Chondrocyte (in vitro differentiated cells): Measurements from ENCODE around the gene ALOXE3. TPM values are rescaled to one million over a fixed set of nuclear protein-coding genes. Genes with fewer than 3 reads are reported as not detected.

Experiments used
- DNase-seq: peaks from one replicate; pipeline ENCODE4 v3.0.0; 2021; ENCODE audit warnings: mixed read lengths, low spot score
- H3K27ac Mint-ChIP-seq: one replicate; pipeline ENCODE4 v1.8.0; 2021; ENCODE audit warnings: mild to moderate bottlenecking, moderate library complexity, mixed read lengths; ENCODE audit not compliant: unreplicated experiment
- H3K27me3 Mint-ChIP-seq: 2 replicates; pipeline ENCODE4 v1.8.0; 2021; ENCODE audit warnings: low read depth, mixed read lengths
- H3K36me3 Mint-ChIP-seq: 2 replicates; pipeline ENCODE4 v1.8.0; 2021; ENCODE audit warnings: low read depth, mixed read lengths
- H3K4me1 Mint-ChIP-seq: 2 replicates; pipeline ENCODE4 v1.8.0; 2021; ENCODE audit warnings: low read depth, mild to moderate bottlenecking, mixed read lengths
- H3K4me3 Mint-ChIP-seq: one replicate; pipeline ENCODE4 v1.8.0; 2021; ENCODE audit warnings: mild to moderate bottlenecking, moderate library complexity, mixed read lengths; ENCODE audit not compliant: unreplicated experiment
- H3K9me3 Mint-ChIP-seq: 2 replicates; pipeline ENCODE4 v1.8.0; 2021; ENCODE audit warnings: low read depth, mixed read lengths
- total RNA-seq: library from RNA; stranded (reverse); gene quantifications from 3 replicates; pipeline ENCODE4 v1.2.1, GENCODE V29; 2021
- TF ChIP-seq, protein P1 (sequence below): fragments of 200-600 bp; sonication (generic); IDR thresholded peaks from 2 replicates; pipeline ENCODE4 v1.5.0; 2021; ENCODE audit warnings: antibody characterized with exemption, mild to moderate bottlenecking, moderate library complexity

ALOXE3 gene
- total RNA-seq, 1 donor from 2014 or later: 0.12 TPM

GRCh38 chr17:8142158-8142886 is 24.0 kb upstream of the ALOXE3 start:
- TF ChIP-seq, protein P1, sequence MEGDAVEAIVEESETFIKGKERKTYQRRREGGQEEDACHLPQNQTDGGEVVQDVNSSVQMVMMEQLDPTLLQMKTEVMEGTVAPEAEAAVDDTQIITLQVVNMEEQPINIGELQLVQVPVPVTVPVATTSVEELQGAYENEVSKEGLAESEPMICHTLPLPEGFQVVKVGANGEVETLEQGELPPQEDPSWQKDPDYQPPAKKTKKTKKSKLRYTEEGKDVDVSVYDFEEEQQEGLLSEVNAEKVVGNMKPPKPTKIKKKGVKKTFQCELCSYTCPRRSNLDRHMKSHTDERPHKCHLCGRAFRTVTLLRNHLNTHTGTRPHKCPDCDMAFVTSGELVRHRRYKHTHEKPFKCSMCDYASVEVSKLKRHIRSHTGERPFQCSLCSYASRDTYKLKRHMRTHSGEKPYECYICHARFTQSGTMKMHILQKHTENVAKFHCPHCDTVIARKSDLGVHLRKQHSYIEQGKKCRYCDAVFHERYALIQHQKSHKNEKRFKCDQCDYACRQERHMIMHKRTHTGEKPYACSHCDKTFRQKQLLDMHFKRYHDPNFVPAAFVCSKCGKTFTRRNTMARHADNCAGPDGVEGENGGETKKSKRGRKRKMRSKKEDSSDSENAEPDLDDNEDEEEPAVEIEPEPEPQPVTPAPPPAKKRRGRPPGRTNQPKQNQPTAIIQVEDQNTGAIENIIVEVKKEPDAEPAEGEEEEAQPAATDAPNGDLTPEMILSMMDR: no peak
- Mint-ChIP-seq H3K27ac (peak overlapping the region; percentile 17), H3K4me1 (no peaks in the 10 kb centered on the region), H3K36me3 (peaks cover 40% of the 10 kb centered on the region), H3K27me3 (no peaks in the 10 kb centered on the region), H3K9me3 (no peaks in the 10 kb centered on the region), H3K4me3 (no peak overlapping the region)
- no peak for DNase-seq

DNA sequence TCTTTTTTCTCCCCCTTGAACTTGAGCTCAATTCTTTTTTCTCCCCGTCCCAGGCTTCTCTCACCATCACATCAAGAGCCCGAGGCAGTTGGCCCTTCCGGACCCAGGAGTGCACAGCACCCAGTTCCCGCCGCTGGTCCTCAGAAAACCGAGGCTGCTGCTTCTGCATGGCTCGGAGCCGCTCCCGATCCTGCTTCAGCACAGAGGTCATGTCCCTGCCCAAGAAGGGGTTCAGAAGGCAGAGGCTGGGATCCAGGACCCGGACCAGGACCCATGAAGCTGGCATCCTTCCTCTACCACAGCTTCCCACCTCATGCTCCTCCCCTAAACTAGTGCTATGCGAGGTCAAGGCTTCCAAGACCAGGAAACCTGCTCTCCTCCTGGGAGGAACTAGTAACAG is 23.4 kb upstream of the ALOXE3 start:
- H3K36me3 Mint-ChIP-seq: peaks cover 37% of the 10 kb centered on the region
- H3K4me1 Mint-ChIP-seq: no peaks in the 10 kb centered on the region
- DNase-seq: no peak
- H3K27ac Mint-ChIP-seq: no peak overlapping the region
- no peaks in the 10 kb centered on the region for H3K9me3 Mint-ChIP-seq
- H3K4me3 Mint-ChIP-seq: no peak overlapping the region
- H3K27me3 Mint-ChIP-seq: no peaks in the 10 kb centered on the region
- TF ChIP-seq, protein P1: no peak

DNA sequence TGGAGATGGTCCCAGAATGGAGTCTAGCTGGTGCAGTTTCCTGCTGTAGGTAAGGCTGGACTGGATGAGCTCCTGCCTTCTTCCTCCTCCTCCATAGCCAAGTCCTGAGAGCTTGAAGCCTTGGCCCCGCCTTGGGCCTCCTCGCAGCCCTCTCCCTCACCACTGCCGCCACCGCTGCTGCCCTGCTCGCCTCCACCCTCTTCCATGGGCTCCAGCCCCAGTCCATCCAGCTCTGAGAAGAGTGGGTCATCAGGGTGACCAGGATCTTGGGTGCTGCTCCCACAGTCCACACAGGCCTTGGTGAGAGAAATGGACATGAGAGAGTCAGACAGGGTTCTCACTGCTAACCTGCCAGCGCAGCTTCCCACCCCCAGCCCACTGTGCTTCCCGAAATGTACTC is 22.7 kb upstream of the ALOXE3 start:
- TF ChIP-seq, protein P1: no peak
- H3K27ac Mint-ChIP-seq: peak overlapping the region; percentile 59

DNA sequence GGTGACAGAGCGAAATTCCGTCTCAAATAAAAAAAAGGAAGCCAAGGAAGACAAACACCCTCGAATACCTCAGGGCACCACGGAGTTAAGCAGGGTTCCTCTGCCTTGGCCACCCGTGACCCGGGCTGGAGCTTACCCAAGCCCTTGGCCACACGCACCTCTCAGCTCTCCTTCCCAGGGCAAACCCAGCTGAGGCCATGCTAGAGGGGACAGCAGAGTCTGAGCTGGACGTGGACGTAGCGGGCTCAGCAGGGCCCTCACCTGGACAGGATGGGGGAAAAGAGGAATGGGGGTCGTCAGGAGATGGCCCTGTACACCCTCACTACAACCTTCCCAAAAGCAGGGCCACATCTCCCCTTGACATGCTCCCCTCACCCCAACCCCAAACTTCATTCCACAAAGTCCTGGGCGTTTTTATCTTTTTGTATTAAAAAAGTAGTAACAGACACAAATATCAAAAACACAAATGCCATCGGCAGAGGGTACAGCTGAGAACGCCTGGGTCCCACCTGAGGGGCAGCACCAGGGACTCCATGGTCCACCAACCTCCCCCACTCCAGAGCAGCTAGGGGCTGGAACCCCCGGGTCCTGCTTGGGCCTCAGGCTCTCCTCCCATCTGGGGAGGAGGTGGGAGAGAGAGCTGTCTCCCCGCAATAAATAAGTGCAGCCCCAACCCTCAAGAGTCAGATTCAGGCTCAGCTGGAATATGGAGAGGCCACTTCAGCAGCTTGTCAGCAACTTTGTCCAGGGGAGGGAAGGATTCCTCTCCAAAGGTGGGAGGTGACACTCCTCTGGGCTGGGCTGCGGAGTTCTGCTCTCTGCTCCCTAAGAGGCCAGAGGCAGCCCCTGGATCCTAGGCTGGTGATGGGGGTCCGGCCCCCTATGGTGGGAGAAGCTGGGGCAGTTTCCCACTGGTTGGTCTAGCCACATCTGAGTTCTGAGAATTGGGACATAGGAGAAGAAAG is 22.0 kb upstream of the ALOXE3 start:
- no peaks in the 10 kb centered on the region for H3K4me1 Mint-ChIP-seq
- H3K27me3 Mint-ChIP-seq: no peaks in the 10 kb centered on the region
- no peak for DNase-seq
- TF ChIP-seq, protein P1: no peak
- H3K9me3 Mint-ChIP-seq: no peaks in the 10 kb centered on the region
- no peak overlapping the region for H3K4me3 Mint-ChIP-seq
- H3K27ac Mint-ChIP-seq: peak overlapping the region; percentile 59
- H3K36me3 Mint-ChIP-seq: peaks cover 25% of the 10 kb centered on the region

More for the DNA sequence above, 22.7 kb upstream of the ALOXE3 start:
- H3K27me3 Mint-ChIP-seq: no peaks in the 10 kb centered on the region
- no peaks in the 10 kb centered on the region for H3K4me1 Mint-ChIP-seq
- peaks cover 30% of the 10 kb centered on the region for H3K36me3 Mint-ChIP-seq
- no peak overlapping the region for H3K4me3 Mint-ChIP-seq
- DNase-seq: no peak
- H3K9me3 Mint-ChIP-seq: no peaks in the 10 kb centered on the region

DNA sequence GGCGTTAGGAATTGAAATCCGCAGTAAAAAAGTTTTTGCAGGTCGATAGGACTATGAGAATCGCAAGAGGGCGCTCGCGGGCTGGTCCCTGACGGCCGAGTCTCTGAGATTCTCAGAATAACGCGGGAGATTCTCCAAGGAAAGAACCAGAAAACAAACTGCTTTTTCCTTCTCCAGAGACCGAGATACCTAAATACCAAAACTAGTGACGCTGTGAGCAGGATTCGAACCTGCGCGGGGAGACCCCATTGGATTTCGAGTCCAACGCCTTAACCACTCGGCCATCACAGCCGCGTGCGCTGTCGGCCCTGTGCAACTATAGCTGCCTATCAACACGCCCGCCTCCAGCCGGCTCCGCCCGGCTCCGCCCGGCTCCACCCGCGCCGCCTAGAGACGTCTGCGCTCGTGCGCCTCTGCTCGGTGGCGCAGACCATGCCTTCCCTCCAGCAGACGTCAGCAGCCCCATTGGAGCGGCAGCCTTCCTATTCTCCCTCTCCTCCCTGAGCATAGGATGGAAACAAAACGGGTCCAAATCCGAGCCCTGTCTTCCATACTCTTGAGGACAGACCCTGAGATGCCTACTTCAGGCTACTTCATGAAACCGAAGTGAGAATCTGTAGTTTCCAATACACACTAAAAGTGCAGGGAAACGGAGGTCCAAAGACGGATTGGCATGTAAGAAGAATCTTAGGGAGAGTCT is 20.5 kb upstream of the ALOXE3 start:
- no peaks in the 10 kb centered on the region for H3K27me3 Mint-ChIP-seq
- peaks cover 20% of the 10 kb centered on the region for H3K36me3 Mint-ChIP-seq
- no peaks in the 10 kb centered on the region for H3K9me3 Mint-ChIP-seq
- TF ChIP-seq, protein P1: peak; percentile 95
- H3K4me3 Mint-ChIP-seq: no peak overlapping the region
- H3K27ac Mint-ChIP-seq: no peak overlapping the region
- DNase-seq: peak; percentile 95
- H3K4me1 Mint-ChIP-seq: no peaks in the 10 kb centered on the region
